H9 (cell line): Measurements from ENCODE around the gene RCSD1. TPM values are rescaled to one million over a fixed set of nuclear protein-coding genes. Genes with fewer than 3 reads are reported as not detected.

Source experiments
- DNase-seq: peaks from one replicate; pipeline ENCODE4 v3.0.0-alpha.2; 2017
- H2AFZ ChIP-seq: one replicate; pipeline ENCODE4 v1.6.1; 2013; ENCODE audit warnings: mild to moderate bottlenecking, low read length, control low read depth, moderate library complexity
- H2AK5ac ChIP-seq: 2 replicates; pipeline ENCODE4 v1.6.1; 2013; ENCODE audit warnings: low read length, control low read depth, mixed read lengths; ENCODE audit not compliant: insufficient read length
- H2BK120ac ChIP-seq: one replicate; pipeline ENCODE4 v1.6.1; 2013; ENCODE audit warnings: low read depth, mild to moderate bottlenecking, low read length, control low read depth, inconsistent platforms; ENCODE audit not compliant: poor library complexity, severe bottlenecking
- H2BK12ac ChIP-seq: 2 replicates; pipeline ENCODE4 v1.6.1; 2013; ENCODE audit warnings: low read length, control low read depth, mixed read lengths, low read depth; ENCODE audit not compliant: insufficient read length
- H2BK15ac ChIP-seq: 2 replicates; pipeline ENCODE4 v1.6.1; 2013; ENCODE audit warnings: low read depth, low read length, control low read depth
- H2BK20ac ChIP-seq: one replicate; pipeline ENCODE4 v1.6.1; 2013; ENCODE audit warnings: low read depth, mild to moderate bottlenecking, low read length, control low read depth, inconsistent platforms; ENCODE audit not compliant: poor library complexity, severe bottlenecking
- H2BK5ac ChIP-seq: 2 replicates; pipeline ENCODE4 v1.6.1; 2013; ENCODE audit warnings: low read length, control low read depth, mixed read lengths; ENCODE audit not compliant: insufficient read length
- H3K14ac ChIP-seq: 2 replicates; pipeline ENCODE4 v1.6.1; 2013; ENCODE audit warnings: low read length, control low read depth; ENCODE audit not compliant: insufficient read depth
- H3K18ac ChIP-seq: 2 replicates; pipeline ENCODE4 v1.6.1; 2013; ENCODE audit warnings: low read depth, mild to moderate bottlenecking, mixed read lengths, low read length, control low read depth; ENCODE audit not compliant: insufficient read length
- H3K23ac ChIP-seq: 2 replicates; pipeline ENCODE4 v1.6.1; 2013; ENCODE audit warnings: low read length, control low read depth, mixed read lengths, low read depth; ENCODE audit not compliant: insufficient read length
- H3K23me2 ChIP-seq: 2 replicates; pipeline ENCODE4 v1.6.1; 2013; ENCODE audit warnings: low read depth, mild to moderate bottlenecking, mixed read lengths, low read length, control low read depth; ENCODE audit not compliant: insufficient read length, poor library complexity, severe bottlenecking
- H3K27ac ChIP-seq: 2 replicates; pipeline ENCODE4 v1.5.1; 2013; ENCODE audit warnings: low read length, control low read depth, mixed read lengths, low read depth; ENCODE audit not compliant: insufficient read length
- H3K27me3 ChIP-seq: 2 replicates; pipeline ENCODE4 v1.6.1; 2013; ENCODE audit warnings: low read length, control low read depth, inconsistent platforms; ENCODE audit not compliant: insufficient read depth
- H3K4ac ChIP-seq: 2 replicates; pipeline ENCODE4 v1.6.1; 2013; ENCODE audit warnings: low read depth, mild to moderate bottlenecking, control low read depth, inconsistent platforms, low read length, moderate library complexity
- H3K4me1 ChIP-seq: 2 replicates; pipeline ENCODE4 v1.6.1; 2013; ENCODE audit warnings: low read length, control low read depth, inconsistent platforms; ENCODE audit not compliant: insufficient read depth
- H3K4me2 ChIP-seq: 2 replicates; pipeline ENCODE4 v1.6.1; 2013; ENCODE audit warnings: low read length, control low read depth, mixed read lengths; ENCODE audit not compliant: insufficient read length, insufficient read depth
- H3K56ac ChIP-seq: 2 replicates; pipeline ENCODE4 v1.6.1; 2013; ENCODE audit warnings: low read depth, mild to moderate bottlenecking, mixed read lengths, low read length, control low read depth; ENCODE audit not compliant: insufficient read length
- H3K79me1 ChIP-seq: 2 replicates; pipeline ENCODE4 v1.6.1; 2013; ENCODE audit warnings: low read depth, mild to moderate bottlenecking, moderate library complexity, low read length, control low read depth, inconsistent platforms; ENCODE audit not compliant: insufficient read depth, poor library complexity, severe bottlenecking
- H3K79me2 ChIP-seq: 2 replicates; pipeline ENCODE4 v1.6.1; 2013; ENCODE audit warnings: low read length, control low read depth, inconsistent platforms; ENCODE audit not compliant: insufficient read depth
- H3K9ac ChIP-seq: 2 replicates; pipeline ENCODE4 v1.6.1; 2013; ENCODE audit warnings: low read length, control low read depth, mixed read lengths; ENCODE audit not compliant: insufficient read length; ENCODE audit errors: extremely low read depth
- H3K9me3 ChIP-seq: one replicate; pipeline ENCODE4 v1.6.1; 2013; ENCODE audit warnings: low read depth, low read length, inconsistent platforms; ENCODE audit not compliant: control insufficient read depth
- H3T11ph ChIP-seq: one replicate; pipeline ENCODE4 v1.6.1; 2013; ENCODE audit warnings: mild to moderate bottlenecking, low read length, control low read depth, inconsistent platforms
- H4K20me1 ChIP-seq: one replicate; pipeline ENCODE4 v1.6.1; 2013; ENCODE audit not compliant: control insufficient read depth, insufficient read length, insufficient read depth
- H4K5ac ChIP-seq: 2 replicates; pipeline ENCODE4 v1.6.1; 2013; ENCODE audit warnings: low read depth, mild to moderate bottlenecking, mixed read lengths, low read length, control low read depth; ENCODE audit not compliant: insufficient read length
- H4K8ac ChIP-seq: replicated peaks from 2 replicates; pipeline ENCODE4 v1.6.1; 2013; ENCODE audit warnings: low read length, control low read depth, mixed read lengths, low read depth; ENCODE audit not compliant: insufficient read length
- H4K91ac ChIP-seq: 2 replicates; pipeline ENCODE4 v1.6.1; 2013; ENCODE audit warnings: low read depth, mild to moderate bottlenecking, moderate library complexity, mixed read lengths, low read length, control low read depth; ENCODE audit not compliant: insufficient read length
- H3K27ac Mint-ChIP-seq, 3 experiments: 2 replicates in 2 of 3; 3 replicates in 1 of 3; pipeline ENCODE4 v1.8.0; 2020 to 2021; ENCODE audit warnings: mixed read lengths in 3 of 3, mild to moderate bottlenecking in 1 of 3, moderate library complexity in 1 of 3
- H3K27me3 Mint-ChIP-seq: 2 replicates; pipeline ENCODE4 v1.8.0; 2021; ENCODE audit warnings: low read depth, mild to moderate bottlenecking, moderate library complexity, mixed read lengths
- H3K36me3 Mint-ChIP-seq, 3 experiments: 2 replicates in 2 of 3; 3 replicates in 1 of 3; pipeline ENCODE4 v1.8.0; 2020 to 2021; ENCODE audit warnings: low read depth in 3 of 3, mixed read lengths in 3 of 3; ENCODE audit not compliant: insufficient read depth in 1 of 3
- H3K4me1 Mint-ChIP-seq, 2 experiments: 2 replicates each; pipeline ENCODE4 v1.8.0; 2020; ENCODE audit warnings: mixed read lengths in 2 of 2
- H3K4me3 Mint-ChIP-seq, 2 experiments: 2 replicates in 1 of 2; 3 replicates in 1 of 2; pipeline ENCODE4 v1.8.0; 2020 to 2021; ENCODE audit warnings: mild to moderate bottlenecking in 2 of 2, mixed read lengths in 2 of 2, moderate library complexity in 1 of 2
- H3K9me3 Mint-ChIP-seq, 2 experiments: 2 replicates in 1 of 2; 3 replicates in 1 of 2; pipeline ENCODE4 v1.8.0; 2020; ENCODE audit warnings: mild to moderate bottlenecking in 2 of 2, mixed read lengths in 2 of 2, moderate library complexity in 1 of 2
- CTCF ChIP-seq: fragments of 200-600 bp; sonication (generic); conservative IDR thresholded peaks from 3 replicates; pipeline ENCODE4 v1.8.0; 2021; ENCODE audit warnings: antibody characterized with exemption, mild to moderate bottlenecking
- WGBS: extraction: QIAGEN DNeasy Blood & Tissue Kit; methylation state at CpG from one replicate; pipeline ENCODE4 v1.1.7; 2013; ENCODE audit warnings: missing lambda C conversion rate, low lambda C conversion rate, mixed read lengths; ENCODE audit not compliant: insufficient read length; ENCODE audit errors: extremely low coverage; 5-methylcytosine and 5-hydroxymethylcytosine counted together
- total RNA-seq: library from RNA; stranded (reverse); gene quantifications from 2 replicates; pipeline ENCODE4 v1.2.1, GENCODE V29; 2021

The RCSD1 gene
- total RNA-seq, 1 experiment from 2014 or later: 0.13 TPM

DNA sequence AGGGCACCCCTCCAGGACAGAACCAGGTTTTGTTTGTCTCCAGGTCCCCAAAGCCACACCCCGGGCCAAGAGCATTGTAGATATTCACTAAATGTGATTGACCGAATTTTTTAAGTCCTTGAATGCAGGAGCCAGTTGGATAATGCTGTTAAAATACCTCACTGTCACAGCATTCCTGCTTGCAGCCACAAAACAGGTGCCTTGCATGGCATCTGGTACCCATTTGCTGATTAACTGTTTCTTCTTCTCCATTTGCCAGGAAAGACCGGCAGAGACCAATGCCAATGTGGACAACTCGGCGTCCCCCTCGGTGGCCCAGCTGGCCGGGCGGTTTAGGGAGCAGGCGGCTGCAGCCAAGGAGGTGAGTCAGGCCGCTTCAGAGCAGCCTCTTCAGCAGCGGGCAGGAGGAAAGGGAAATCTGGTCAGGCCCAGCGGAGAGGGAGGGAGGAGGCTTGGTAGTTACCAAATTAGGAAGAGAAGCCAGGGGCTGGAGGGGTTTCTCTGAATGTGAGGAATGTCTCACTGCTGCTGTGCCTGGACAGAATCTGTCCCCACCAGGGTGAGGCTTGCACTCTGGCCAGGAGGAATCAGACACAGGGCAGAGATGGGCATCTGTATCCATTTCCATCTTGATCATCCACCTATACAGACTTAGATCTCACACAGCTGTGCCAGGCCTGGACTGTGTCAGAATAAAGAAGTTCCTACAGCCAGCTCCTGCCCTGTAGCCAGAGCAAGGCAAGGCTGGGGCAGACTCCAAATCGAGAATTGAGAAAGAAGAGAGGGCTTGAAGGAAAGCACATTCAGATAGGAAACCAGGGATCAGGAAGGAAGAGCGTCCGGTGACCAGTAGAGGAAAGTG is 53.8 kb downstream of the RCSD1 start:
- Histone ChIP-seq H3K4ac (no peak overlapping the region), H2BK20ac (no peak overlapping the region), H4K5ac (no peak overlapping the region), H2BK15ac (no peak overlapping the region), H3K23ac (no peak overlapping the region), H3K4me2 (no peak overlapping the region), H2AFZ (no peak overlapping the region), H3K18ac (peak overlapping the region; percentile 33), H3T11ph (no peak overlapping the region), H3K9ac (no peak overlapping the region), H2BK12ac (no peak overlapping the region), H3K4me1 (no peaks in the 10 kb centered on the region), H3K14ac (no peak overlapping the region), H3K9me3 (no peaks in the 10 kb centered on the region), H3K56ac (no peak overlapping the region), H4K8ac (no peak overlapping the region), H2BK5ac (no peak overlapping the region), H3K23me2 (no peaks in the 10 kb centered on the region), H2AK5ac (no peak overlapping the region), H2BK120ac (no peak overlapping the region), H3K27me3 (no peaks in the 10 kb centered on the region), H4K20me1 (no peaks in the 10 kb centered on the region), H3K79me1 (no peaks in the 10 kb centered on the region), H4K91ac (no peak overlapping the region), H3K79me2 (no peaks in the 10 kb centered on the region), H3K27ac (no peak overlapping the region)
- WGBS: no CpG with 5 or more reads among the region's 15 CpGs
- TF ChIP-seq CTCF: no peak
- Mint-ChIP-seq H3K4me1 (peaks cover 27 to 40% of the 10 kb centered on the region in 2 experiments), H3K36me3 (no peaks in the 10 kb centered on the region), H3K27me3 (peaks cover 3% of the 10 kb centered on the region; the same call in 1 of the 2 replicates), H3K4me3 (no peak overlapping the region; a peak in 1 of 5 replicates), H3K27ac (peak overlapping the region in 2 of 3 experiments; percentile 71 to 73; a peak in 5 of 7 replicates), H3K9me3 (no peaks in the 10 kb centered on the region)
- peak; percentile 77 for DNase-seq
